OCI-LY1 (cell line): Measurements from ENCODE around the gene COQ2.
"Not testable (repeated sequence)": the region's sequence is repeated elsewhere in the genome, so short reads cannot be mapped to it uniquely, and the experiment has no call there.

Source experiments
- H2AFZ ChIP-seq: fragments of 200-600 bp; sonication (generic), shearing (Covaris generic); 2 replicates; pipeline ENCODE4 v1.6.0; 2014; ENCODE audit warnings: antibody characterized with exemption, mild to moderate bottlenecking, low read length
- H3F3A ChIP-seq: fragments of 200-600 bp; sonication (generic), shearing (Covaris generic); 2 replicates; pipeline ENCODE4 v1.6.0; 2014; ENCODE audit warnings: mild to moderate bottlenecking, antibody characterized with exemption, low read length, moderate library complexity; ENCODE audit not compliant: insufficient read depth
- H3K27ac ChIP-seq: fragments of 200-600 bp; sonication (generic); 2 replicates; pipeline ENCODE4 v1.5.1; 2014; ENCODE audit warnings: low read length, mixed run types, mild to moderate bottlenecking, low read depth; ENCODE audit not compliant: poor library complexity, severe bottlenecking
- H3K27me3 ChIP-seq: fragments of 200-600 bp; sonication (generic); 2 replicates; pipeline ENCODE4 v1.6.0; 2014; ENCODE audit warnings: antibody characterized with exemption, mild to moderate bottlenecking, low read length, moderate library complexity; ENCODE audit not compliant: insufficient read depth
- H3K36me3 ChIP-seq: fragments of 200-600 bp; sonication (generic); 2 replicates; pipeline ENCODE4 v1.6.1; 2014; ENCODE audit warnings: mild to moderate bottlenecking, antibody characterized with exemption, low read length, moderate library complexity, mixed read lengths; ENCODE audit not compliant: insufficient read depth
- H3K4me1 ChIP-seq: fragments of 200-600 bp; sonication (generic); 2 replicates; pipeline ENCODE4 v1.5.1; 2014; ENCODE audit warnings: mild to moderate bottlenecking, low read length, moderate library complexity; ENCODE audit not compliant: insufficient read depth, severe bottlenecking
- H3K4me2 ChIP-seq: fragments of 200-600 bp; sonication (generic), shearing (Covaris generic); 2 replicates; pipeline ENCODE4 v1.6.1; 2014; ENCODE audit warnings: low read length
- H3K4me3 ChIP-seq: fragments of 200-600 bp; sonication (generic); 2 replicates; pipeline ENCODE4 v1.5.1; 2014; ENCODE audit warnings: low read length, low read depth, mild to moderate bottlenecking, mixed read lengths; ENCODE audit not compliant: poor library complexity, severe bottlenecking
- H3K79me2 ChIP-seq: fragments of 200-600 bp; shearing (Covaris generic); 2 replicates; pipeline ENCODE4 v1.6.1; 2016; ENCODE audit warnings: mixed run types, low read length, mixed read lengths; ENCODE audit not compliant: insufficient read depth
- H3K9ac ChIP-seq: fragments of 200-600 bp; sonication (generic), shearing (Covaris generic); 2 replicates; pipeline ENCODE4 v1.6.1; 2014; ENCODE audit warnings: mild to moderate bottlenecking, low read length, mixed read lengths
- H3K9me2 ChIP-seq: fragments of 200-600 bp; sonication (generic), shearing (Covaris generic); 2 replicates; pipeline ENCODE4 v1.6.1; 2014; ENCODE audit warnings: low read depth, mild to moderate bottlenecking, low read length, mixed read lengths
- H3K9me3 ChIP-seq: fragments of 200-600 bp; shearing (Covaris generic); 2 replicates; pipeline ENCODE4 v1.6.1; 2014; ENCODE audit warnings: low read length, mixed read lengths
- H4K20me1 ChIP-seq: fragments of 200-600 bp; sonication (generic), shearing (Covaris generic); 2 replicates; pipeline ENCODE4 v1.6.0; 2016; ENCODE audit warnings: mild to moderate bottlenecking, low read length; ENCODE audit not compliant: insufficient read depth
- CTCF ChIP-seq: fragments of 200-600 bp; sonication (generic), shearing (Covaris generic); IDR thresholded peaks from 2 replicates; pipeline ENCODE4 v1.5.1; 2017; ENCODE audit warnings: mild to moderate bottlenecking, antibody characterized with exemption, low read length, moderate library complexity, mixed read lengths
- EZH2 ChIP-seq: fragments of 200-600 bp; sonication (generic), shearing (Covaris generic); IDR thresholded peaks from 2 replicates; pipeline ENCODE4 v1.8.0; 2017; ENCODE audit warnings: borderline replicate concordance, mixed run types, mild to moderate bottlenecking, antibody characterized with exemption, low read length, moderate library complexity, mixed read lengths

Gene COQ2

GRCh38 chr4:83238393-83239248 is 46.0 kb downstream of the COQ2 start:
- Histone ChIP-seq H3K79me2 (no peaks in the 10 kb centered on the region), H4K20me1 (no peaks in the 10 kb centered on the region), H3K9ac (no peak overlapping the region), H3F3A (no peaks in the 10 kb centered on the region), H3K9me2 (no peaks in the 10 kb centered on the region), H2AFZ (no peak overlapping the region), H3K4me2 (no peak overlapping the region), H3K27ac (no peak overlapping the region), H3K27me3 (no peaks in the 10 kb centered on the region), H3K4me3 (no peak overlapping the region), H3K9me3 (no peaks in the 10 kb centered on the region), H3K4me1 (peaks cover 16% of the 10 kb centered on the region), H3K36me3 (no peaks in the 10 kb centered on the region)
- TF ChIP-seq CTCF, result no peak
- no peak for TF ChIP-seq EZH2

GRCh38 chr4:83237591-83237990 is 47.0 kb downstream of the COQ2 start:
- Histone ChIP-seq H3K9me2 (no peaks in the 10 kb centered on the region), H4K20me1 (no peaks in the 10 kb centered on the region), H3K4me2 (no peak overlapping the region), H3K36me3 (no peaks in the 10 kb centered on the region), H3K9me3 (no peaks in the 10 kb centered on the region), H3K27ac (no peak overlapping the region), H3K4me1 (peaks cover 16% of the 10 kb centered on the region), H3K9ac (no peak overlapping the region), H3F3A (no peaks in the 10 kb centered on the region), H2AFZ (no peak overlapping the region), H3K79me2 (no peaks in the 10 kb centered on the region), H3K27me3 (no peaks in the 10 kb centered on the region), H3K4me3 (no peak overlapping the region)
- TF ChIP-seq EZH2 (no peak), CTCF (no peak)

GRCh38 chr4:83235645-83236133 is 48.9 kb downstream of the COQ2 start:
- H2AFZ ChIP-seq, H3F3A ChIP-seq, H3K4me3 ChIP-seq, H3K9ac ChIP-seq, H3K4me2 ChIP-seq, H3K79me2 ChIP-seq, H3K9me3 ChIP-seq, H3K27ac ChIP-seq, H3K27me3 ChIP-seq, H3K9me2 ChIP-seq, H3K36me3 ChIP-seq, H4K20me1 ChIP-seq: not testable (repeated sequence)
- peaks cover 18% of the 10 kb centered on the region for H3K4me1 ChIP-seq
